Measurements from ENCODE around the gene ZNF568.
A peak's percentile ranks its signal among the peaks of the same experiment; 100 is the strongest.

The ZNF568 gene

GRCh38 chr19:36915992-36916830 lies at the start of gene ZNF568, which contains the start of gene ZNF829:
Gene ZNF568 (plus strand): TSS chr19:36916332. CDS start chr19:36922771, 6,439 bp downstream.
Gene ZNF829 (minus strand): TSS chr19:36916291. CDS start chr19:36915167, 1,124 bp downstream.
- DNase-seq = peak; percentile 75 to 87 (median 86)

DNA sequence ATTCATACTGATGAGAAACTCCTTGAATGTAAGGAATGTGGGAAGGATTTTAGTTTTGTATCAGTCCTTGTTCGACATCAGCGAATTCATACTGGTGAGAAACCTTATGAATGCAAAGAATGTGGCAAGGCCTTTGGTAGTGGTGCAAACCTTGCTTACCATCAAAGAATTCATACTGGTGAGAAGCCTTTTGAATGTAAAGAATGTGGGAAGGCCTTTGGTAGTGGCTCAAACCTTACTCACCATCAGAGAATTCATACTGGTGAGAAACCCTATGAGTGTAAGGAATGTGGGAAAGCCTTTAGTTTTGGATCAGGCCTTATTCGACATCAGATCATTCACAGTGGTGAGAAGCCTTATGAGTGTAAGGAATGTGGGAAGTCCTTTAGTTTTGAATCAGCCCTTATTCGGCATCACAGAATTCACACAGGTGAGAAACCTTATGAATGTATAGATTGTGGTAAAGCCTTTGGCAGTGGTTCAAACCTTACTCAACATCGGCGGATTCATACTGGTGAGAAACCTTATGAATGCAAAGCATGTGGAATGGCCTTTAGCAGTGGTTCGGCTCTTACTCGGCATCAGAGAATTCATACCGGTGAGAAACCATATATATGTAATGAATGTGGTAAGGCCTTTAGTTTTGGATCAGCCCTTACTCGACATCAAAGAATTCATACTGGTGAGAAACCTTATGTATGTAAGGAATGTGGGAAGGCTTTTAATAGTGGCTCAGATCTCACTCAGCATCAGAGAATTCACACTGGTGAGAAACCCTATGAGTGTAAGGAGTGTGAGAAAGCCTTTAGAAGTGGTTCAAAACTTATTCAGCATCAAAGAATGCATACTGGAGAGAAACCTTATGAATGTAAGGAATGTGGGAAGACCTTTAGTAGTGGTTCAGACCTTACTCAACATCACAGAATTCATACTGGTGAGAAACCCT lies 38.9 kb upstream of the ZNF568 start:
- no peak for DNase-seq

DNA sequence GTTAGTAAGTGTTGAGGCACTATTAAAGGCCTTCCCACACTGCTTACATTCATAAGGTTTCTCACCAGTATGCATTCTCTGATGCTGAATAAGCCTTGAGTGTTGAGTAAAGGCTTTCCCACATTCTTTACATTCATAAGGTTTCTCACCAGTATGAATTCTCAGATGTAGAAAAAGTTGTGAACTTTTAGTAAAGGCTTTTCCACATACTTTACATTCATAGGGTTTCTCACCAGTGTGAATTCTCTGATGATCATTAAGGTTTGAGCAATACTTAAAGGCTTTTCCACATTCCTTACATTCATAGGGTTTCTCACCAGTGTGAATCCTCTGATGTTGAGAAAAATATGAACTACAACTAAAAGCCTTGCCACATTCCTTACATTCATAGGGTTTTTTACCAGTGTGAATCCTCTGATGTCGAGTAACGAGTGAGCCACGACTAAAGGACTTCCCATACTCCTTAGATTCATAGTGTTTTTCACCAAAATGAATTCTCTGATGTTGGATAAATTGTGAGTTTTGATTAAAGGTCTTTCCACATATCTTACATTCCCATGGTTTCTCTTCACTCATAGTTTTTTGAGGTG lies 24.3 kb upstream of the ZNF568 start:
- DNase-seq = no peak

GRCh38 chr19:36894849-36895383 lies 21.2 kb upstream of the ZNF568 start:
- no peak for DNase-seq

GRCh38 chr19:36898422-36898821 lies 17.7 kb upstream of the ZNF568 start:
- no peak for DNase-seq

DNA sequence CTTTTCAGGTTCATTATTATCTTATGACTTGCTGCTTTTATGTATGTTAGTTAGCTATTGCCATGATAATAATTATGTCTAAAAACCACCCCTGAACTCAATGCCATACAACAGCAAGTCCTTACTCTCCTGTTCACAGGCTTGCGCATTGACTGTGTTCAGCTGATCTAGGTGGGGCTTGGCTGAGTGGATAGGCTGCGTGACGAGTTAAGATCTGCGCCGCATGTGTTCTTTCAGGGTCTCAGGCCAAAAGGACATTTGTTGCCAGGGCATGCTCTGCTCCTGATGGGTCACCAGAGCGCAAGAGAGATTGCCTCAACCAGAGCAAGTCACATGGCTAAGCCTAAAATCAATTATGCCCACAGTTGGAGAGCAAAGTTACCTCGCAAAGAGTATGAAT lies 859 bp downstream of the ZNF568 start:
- no peak for DNase-seq

DNA sequence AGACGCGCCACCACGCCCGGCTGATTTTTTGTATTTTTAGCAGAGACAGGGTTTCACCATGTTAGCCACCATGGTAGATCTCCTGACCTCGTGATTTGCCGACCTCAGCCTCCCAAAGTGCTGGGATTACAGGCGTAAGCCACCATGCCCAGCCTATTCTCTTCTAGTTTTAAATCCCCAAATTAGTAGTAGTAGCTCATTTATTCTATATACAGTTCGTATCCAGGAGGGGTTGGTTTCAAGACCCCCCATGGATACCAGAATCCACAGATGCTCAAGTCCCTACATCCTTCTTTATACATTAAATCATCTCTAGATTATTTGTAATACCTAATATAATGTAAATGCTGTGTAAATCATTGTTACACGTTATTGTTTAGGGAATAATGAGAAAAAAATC lies 2.0 kb downstream of the ZNF568 start:
- DNase-seq = no peak

GRCh38 chr19:36931684-36932083 lies 15.6 kb downstream of the ZNF568 start:
- DNase-seq = no peak

- no peak for DNase-seq
These were observed 23.0 kb downstream of the ZNF568 start for GRCh38 chr19:36939153-36939552.

GRCh38 chr19:36950335-36951119 lies 34.4 kb downstream of the ZNF568 start:
- no peak for DNase-seq

DNA sequence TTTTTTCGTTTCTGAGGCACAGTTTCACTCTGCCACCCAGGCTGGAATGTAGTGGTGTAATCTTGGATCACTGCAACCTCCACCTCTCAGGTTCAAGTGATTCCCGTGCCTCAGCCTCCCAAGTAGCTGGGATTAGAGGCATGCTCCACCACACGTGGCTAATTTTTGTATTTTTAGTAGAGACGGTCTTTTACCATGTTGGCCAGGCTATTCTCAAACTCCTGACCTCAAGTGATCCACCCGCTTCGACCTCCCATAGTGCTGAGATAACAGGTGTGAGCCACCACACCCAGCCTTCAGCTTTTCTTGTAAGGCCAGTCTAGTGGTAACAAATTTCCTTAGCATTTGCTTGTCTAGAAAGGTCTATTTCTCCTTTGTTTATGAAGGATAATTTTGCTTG lies 46.2 kb downstream of the ZNF568 start:
- no peak for DNase-seq

GRCh38 chr19:36963280-36963679 lies 47.1 kb downstream of the ZNF568 start:
- DNase-seq = no peak

GRCh38 chr19:36972571-36972970 lies 56.4 kb downstream of the ZNF568 start:
- DNase-seq = no peak

DNA sequence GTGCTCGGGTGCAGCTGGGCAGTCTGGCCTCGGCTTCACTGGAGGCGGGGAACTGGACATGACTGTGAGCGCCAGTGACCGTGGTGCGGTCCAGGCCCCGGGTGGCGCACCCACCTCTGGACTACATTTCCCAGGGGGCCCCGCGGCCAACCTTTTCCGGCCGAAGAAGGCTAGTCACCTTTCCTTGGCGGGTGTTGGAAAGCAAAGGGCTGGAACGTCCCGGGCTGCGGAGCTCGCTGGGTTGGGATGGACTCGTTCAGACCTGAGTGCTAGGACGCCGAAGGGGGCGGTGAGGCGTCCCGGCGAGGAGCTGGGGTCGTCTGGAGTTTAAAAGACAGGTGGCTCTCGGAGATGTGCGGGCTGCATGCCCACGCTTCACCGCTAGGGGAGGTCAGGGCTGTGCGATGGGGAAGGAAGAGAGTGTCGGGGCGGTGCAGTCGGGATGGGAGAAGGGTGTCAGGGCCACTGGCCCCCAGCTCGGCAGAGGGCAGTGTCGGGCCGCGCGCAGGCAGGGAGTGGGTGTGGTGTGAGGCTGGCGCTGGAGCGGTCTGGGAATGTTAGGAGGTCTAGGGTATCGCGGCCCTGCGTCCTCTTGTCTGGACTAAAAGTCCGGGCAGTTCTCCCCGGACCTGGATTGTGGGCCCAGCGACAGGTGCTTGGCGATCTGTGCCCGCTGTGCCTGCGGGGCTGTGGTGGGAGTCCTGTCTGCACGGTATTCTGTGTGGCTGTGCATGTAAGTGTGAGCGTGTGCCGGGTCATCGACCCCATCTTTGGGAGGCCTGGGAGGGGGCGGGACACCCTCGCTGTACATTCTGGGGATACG lies 57.1 kb downstream of the ZNF568 start:
- peak; percentile 35 to 67 (median 52) for DNase-seq

- no peak for DNase-seq
These were observed 57.7 kb downstream of the ZNF568 start for GRCh38 chr19:36973844-36974195.

GRCh38 chr19:36986131-36986530 lies 70.0 kb downstream of the ZNF568 start:
- no peak for DNase-seq

DNA sequence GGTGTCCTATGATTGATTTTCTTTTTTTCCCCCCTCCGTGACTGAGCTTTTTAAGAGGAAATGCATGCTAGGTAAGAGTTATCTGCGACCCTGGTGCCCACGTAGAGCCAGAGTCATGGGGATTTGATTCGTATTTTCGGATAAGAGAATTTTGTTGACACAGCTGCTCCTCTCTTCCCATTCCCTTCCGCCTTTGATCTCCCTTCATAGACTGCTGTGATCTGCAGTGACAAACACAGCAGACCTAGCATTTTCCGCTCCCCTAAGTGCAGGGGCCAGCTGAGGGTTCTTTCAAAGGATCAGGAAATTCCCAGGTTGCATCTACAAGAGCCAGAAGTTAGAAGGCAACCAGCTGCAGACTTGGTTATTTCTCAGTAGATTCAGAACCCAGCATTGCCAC lies 70.5 kb downstream of the ZNF568 start:
- DNase-seq = no peak

GRCh38 chr19:36987091-36987490 lies 71.0 kb downstream of the ZNF568 start:
- no peak for DNase-seq

DNA sequence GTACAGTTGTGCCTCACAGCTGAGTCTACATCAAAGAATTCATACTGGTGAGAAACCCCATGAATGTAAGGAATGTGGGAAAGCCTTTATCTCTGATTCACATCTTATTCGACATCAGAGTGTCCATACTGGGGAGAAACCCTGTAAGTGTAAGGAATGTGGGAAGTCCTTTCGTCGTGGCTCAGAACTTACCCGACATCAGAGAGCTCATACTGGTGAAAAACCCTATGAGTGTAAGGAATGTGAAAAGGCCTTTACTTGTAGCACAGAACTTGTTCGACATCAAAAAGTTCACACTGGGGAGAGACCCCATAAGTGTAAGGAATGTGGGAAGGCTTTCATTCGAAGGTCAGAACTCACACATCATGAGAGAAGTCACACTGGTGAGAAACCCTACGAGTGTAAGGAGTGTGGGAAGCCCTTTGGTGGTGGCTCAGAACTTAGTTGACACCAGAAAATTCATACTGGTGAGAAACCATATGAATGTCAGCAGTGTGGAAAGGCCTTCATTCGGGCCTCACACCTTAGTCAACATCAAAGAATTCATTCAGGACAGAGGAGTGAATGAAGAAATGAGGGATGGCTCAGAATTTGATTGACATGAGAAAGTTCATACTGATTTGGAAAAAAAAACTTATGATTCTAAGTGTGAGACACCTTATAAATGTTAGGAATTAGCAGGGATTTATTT lies 81.2 kb downstream of the ZNF568 start:
- no peak for DNase-seq

GRCh38 chr19:36997843-36998235 lies 81.7 kb downstream of the ZNF568 start:
- DNase-seq = no peak

DNA sequence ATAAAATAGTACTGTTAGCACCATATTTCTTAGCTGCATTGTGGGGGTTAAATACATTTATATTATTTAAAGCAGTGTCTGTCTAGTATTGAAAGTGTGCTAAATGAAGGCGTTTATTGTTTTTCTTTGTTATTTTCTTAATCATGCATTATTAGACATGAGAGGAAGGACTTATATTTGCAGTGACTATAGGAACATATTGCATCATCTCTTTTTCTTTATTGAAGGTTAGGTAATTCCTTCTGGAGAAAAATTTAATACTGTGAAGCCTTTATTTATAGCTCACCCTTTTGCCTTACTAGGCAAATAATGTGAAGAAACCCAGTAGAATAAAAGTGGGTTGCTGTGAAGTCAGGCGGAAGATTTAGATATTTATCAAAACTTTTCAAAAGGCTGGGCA lies 83.2 kb downstream of the ZNF568 start:
- DNase-seq = no peak
